MM.1S (cell line): ENCODE data around the gene TRMT44.

Experiments
- DNase-seq: peaks from one replicate; pipeline ENCODE4 v3.0.0-alpha.2; 2015
- H2AFZ ChIP-seq: fragments of 300-600 bp; sonication (generic); 2 replicates; pipeline ENCODE4 v1.6.0; 2016; ENCODE audit warnings: antibody characterized with exemption, low read length
- H3F3A ChIP-seq: fragments of 300-600 bp; sonication (generic); 2 replicates; pipeline ENCODE4 v1.6.1; 2016; ENCODE audit warnings: mild to moderate bottlenecking, antibody characterized with exemption, low read length, moderate library complexity, mixed read lengths; ENCODE audit not compliant: insufficient read depth
- H3K27ac ChIP-seq: fragments of 300-600 bp; sonication (generic); 2 replicates; pipeline ENCODE4 v1.5.1; 2016; ENCODE audit warnings: mild to moderate bottlenecking, low read length
- H3K27me3 ChIP-seq: fragments of 300-600 bp; sonication (generic); replicated peaks from 2 replicates; pipeline ENCODE4 v1.6.0; 2016; ENCODE audit warnings: low read length; ENCODE audit not compliant: insufficient read depth
- H3K36me3 ChIP-seq: fragments of 300-600 bp; sonication (generic); replicated peaks from 2 replicates; pipeline ENCODE4 v1.6.1; 2016; ENCODE audit warnings: mild to moderate bottlenecking, low read length, mixed read lengths; ENCODE audit not compliant: insufficient read depth
- H3K4me1 ChIP-seq: fragments of 300-600 bp; sonication (generic); 2 replicates; pipeline ENCODE4 v1.6.1; 2016; ENCODE audit warnings: low read length, mixed read lengths
- H3K4me2 ChIP-seq: fragments of 300-600 bp; sonication (generic); 2 replicates; pipeline ENCODE4 v1.6.0; 2016; ENCODE audit warnings: low read depth, low read length
- H3K4me3 ChIP-seq: fragments of 300-600 bp; sonication (generic); 2 replicates; pipeline ENCODE4 v1.5.1; 2016; ENCODE audit warnings: low read length, mixed read lengths
- H3K79me2 ChIP-seq: fragments of 300-600 bp; sonication (generic); 2 replicates; pipeline ENCODE4 v1.6.1; 2016; ENCODE audit warnings: mixed run types, low read length, mixed read lengths
- H3K9ac ChIP-seq: fragments of 300-600 bp; sonication (generic); 2 replicates; pipeline ENCODE4 v1.6.1; 2016; ENCODE audit warnings: low read length, mixed read lengths
- H3K9me2 ChIP-seq: fragments of 300-600 bp; sonication (generic); replicated peaks from 2 replicates; pipeline ENCODE4 v1.6.1; 2016; ENCODE audit warnings: mild to moderate bottlenecking, low read length, mixed read lengths; ENCODE audit not compliant: insufficient read depth
- H3K9me3 ChIP-seq: fragments of 300-600 bp; sonication (generic); replicated peaks from 2 replicates; pipeline ENCODE4 v1.6.1; 2016; ENCODE audit warnings: mild to moderate bottlenecking, low read length, mixed read lengths; ENCODE audit not compliant: insufficient read depth
- H4K20me1 ChIP-seq: fragments of 300-600 bp; sonication (generic); 2 replicates; pipeline ENCODE4 v1.6.1; 2016; ENCODE audit warnings: mild to moderate bottlenecking, low read length, moderate library complexity, mixed read lengths; ENCODE audit not compliant: insufficient read depth
- CTCF ChIP-seq: fragments of 300-600 bp; sonication (generic); IDR thresholded peaks from 2 replicates; pipeline ENCODE4 v1.5.1; 2016; ENCODE audit warnings: antibody characterized with exemption, low read length, mixed read lengths
- EZH2 ChIP-seq: fragments of 300-600 bp; sonication (generic); optimal IDR thresholded peaks from 2 replicates; pipeline ENCODE3; 2017; ENCODE audit warnings: low read depth, mild to moderate bottlenecking, antibody characterized with exemption, low read length, mixed read lengths
- EZH2phosphoT487 ChIP-seq: fragments of 300-600 bp; sonication (generic); IDR thresholded peaks from 2 replicates; pipeline ENCODE4 v1.6.1; 2018; ENCODE audit warnings: antibody characterized with exemption, low read length

TRMT44 gene

GRCh38 chr4:8505229-8505628, 64.7 kb downstream of the TRMT44 start:
- TF ChIP-seq CTCF, result no peak
- H3F3A ChIP-seq, result no peaks in the 10 kb centered on the region
- no peaks in the 10 kb centered on the region for H3K36me3 ChIP-seq
- H3K4me1 ChIP-seq, result no peaks in the 10 kb centered on the region
- H3K9me3 ChIP-seq, result no peaks in the 10 kb centered on the region
- peaks cover 84% of the 10 kb centered on the region for H3K27me3 ChIP-seq
- H2AFZ ChIP-seq, result no peak overlapping the region
- H4K20me1 ChIP-seq, result no peaks in the 10 kb centered on the region
- no peak overlapping the region for H3K4me3 ChIP-seq
- H3K9me2 ChIP-seq, result no peaks in the 10 kb centered on the region
- H3K79me2 ChIP-seq, result no peaks in the 10 kb centered on the region
- no peak overlapping the region for H3K4me2 ChIP-seq
- H3K9ac ChIP-seq, result no peak overlapping the region
- no peak for DNase-seq
- no peak overlapping the region for H3K27ac ChIP-seq

DNA sequence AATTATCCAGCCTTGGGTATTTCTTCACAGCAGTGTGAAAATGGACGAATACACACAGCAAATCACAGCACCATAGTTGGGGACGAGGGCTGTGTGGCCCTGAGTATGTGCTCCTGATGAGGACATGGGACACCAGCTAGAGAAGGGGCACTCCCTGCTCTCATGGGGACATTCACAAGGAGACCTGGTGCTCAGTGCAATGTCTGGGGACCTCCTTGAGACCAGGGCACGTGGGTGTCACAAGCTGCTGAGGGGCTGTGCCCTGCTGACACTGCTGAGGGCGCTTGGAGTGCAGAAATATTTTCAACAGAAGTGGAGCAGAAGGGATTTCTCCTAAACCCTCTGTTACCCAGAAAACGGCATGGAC, 65.4 kb downstream of the TRMT44 start:
- Histone ChIP-seq H3K4me3 (no peak overlapping the region), H3K4me1 (no peaks in the 10 kb centered on the region), H3K27me3 (peaks cover 87% of the 10 kb centered on the region), H3K9me3 (no peaks in the 10 kb centered on the region), H3K9ac (no peak overlapping the region), H3K27ac (no peak overlapping the region), H4K20me1 (no peaks in the 10 kb centered on the region), H3K79me2 (no peaks in the 10 kb centered on the region), H3F3A (no peaks in the 10 kb centered on the region), H3K36me3 (no peaks in the 10 kb centered on the region), H3K4me2 (no peak overlapping the region), H2AFZ (no peak overlapping the region), H3K9me2 (no peaks in the 10 kb centered on the region)
- TF ChIP-seq EZH2phosphoT487 (no peak), CTCF (no peak), EZH2 (no peak)
- DNase-seq, result no peak

DNA sequence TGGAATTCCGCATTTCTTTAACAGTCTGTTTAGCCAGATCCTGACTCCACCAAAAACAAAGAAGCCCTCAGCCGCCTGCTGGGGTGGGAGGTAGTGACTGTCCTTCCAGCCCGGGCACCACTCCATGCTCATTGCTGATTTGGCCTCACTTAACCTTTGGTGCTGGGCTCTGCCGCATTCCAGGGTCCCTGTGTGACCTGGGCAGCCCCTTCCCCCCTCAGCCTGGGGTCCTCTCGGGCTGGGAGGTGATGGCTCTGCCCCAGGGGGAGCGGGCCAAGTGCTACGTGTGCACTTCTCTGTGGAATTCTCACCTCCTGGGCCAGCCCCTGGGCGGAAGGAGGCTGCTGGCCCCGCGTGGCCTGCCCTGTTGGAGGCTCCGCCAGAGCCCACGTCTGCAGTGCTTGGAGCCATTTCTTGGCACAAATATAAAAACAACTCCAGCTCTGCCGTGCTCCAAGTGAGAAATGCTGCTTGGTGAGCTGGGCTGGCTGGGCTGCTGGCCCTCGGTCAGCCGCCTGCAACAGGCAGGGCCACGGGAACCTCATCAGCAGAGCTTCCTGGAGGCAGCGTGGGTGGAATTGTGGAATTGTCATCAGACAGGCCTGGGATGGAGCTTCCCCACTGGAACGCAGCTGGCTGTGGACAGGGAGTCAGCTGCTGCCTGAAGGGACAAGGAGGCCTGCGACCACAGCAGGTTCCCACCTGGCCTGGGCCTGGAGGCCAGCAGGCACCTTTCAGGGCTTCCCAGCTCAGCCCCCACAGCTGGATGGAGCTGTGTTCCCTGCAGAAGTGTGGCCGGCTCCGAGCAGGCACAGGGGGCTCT, 66.0 kb downstream of the TRMT44 start:
- TF ChIP-seq EZH2, result no peak
- no peak for TF ChIP-seq CTCF
- TF ChIP-seq EZH2phosphoT487, result no peak
- Histone ChIP-seq H3K79me2 (no peaks in the 10 kb centered on the region), H3K4me2 (no peak overlapping the region), H3K9me3 (no peaks in the 10 kb centered on the region), H3F3A (no peaks in the 10 kb centered on the region), H4K20me1 (no peaks in the 10 kb centered on the region), H3K27ac (no peak overlapping the region), H3K27me3 (peaks cover 87% of the 10 kb centered on the region), H3K36me3 (no peaks in the 10 kb centered on the region), H3K4me1 (no peaks in the 10 kb centered on the region), H3K9me2 (no peaks in the 10 kb centered on the region), H3K4me3 (no peak overlapping the region), H2AFZ (no peak overlapping the region), H3K9ac (no peak overlapping the region)
- DNase-seq, result no peak
